Smooth muscle cell (in vitro differentiated cells): ENCODE data around the gene ZNF609. TPM values are rescaled to one million over a fixed set of nuclear protein-coding genes. Genes with fewer than 3 reads are reported as not detected.

Experiments used
- DNase-seq: peaks from one replicate; lab custom pipeline; 2025; ENCODE audit not compliant: unreplicated experiment; lab: John Stamatoyannopoulos, UW
- H2AFZ ChIP-seq: fragments of 200-600 bp; sonication (generic); 2 replicates; pipeline ENCODE4 v1.6.0; 2016; ENCODE audit warnings: antibody characterized with exemption, low read depth, mild to moderate bottlenecking
- H3F3A ChIP-seq: fragments of 200-600 bp; sonication (generic); 2 replicates; pipeline ENCODE4 v1.6.0; 2017; ENCODE audit warnings: antibody characterized with exemption, low read depth
- H3K27ac ChIP-seq: fragments of 200-600 bp; sonication (generic); 2 replicates; pipeline ENCODE4 v1.5.1; 2016; ENCODE audit warnings: low read depth, mild to moderate bottlenecking
- H3K27me3 ChIP-seq: fragments of 200-600 bp; sonication (generic); 2 replicates; pipeline ENCODE4 v1.6.1; 2016; ENCODE audit warnings: low read depth, mild to moderate bottlenecking
- H3K36me3 ChIP-seq: fragments of 200-600 bp; sonication (generic); 2 replicates; pipeline ENCODE4 v1.5.1; 2016; ENCODE audit warnings: low read depth
- H3K4me1 ChIP-seq: fragments of 200-600 bp; sonication (generic); 2 replicates; pipeline ENCODE4 v1.5.1; 2016; ENCODE audit warnings: low read depth
- H3K4me2 ChIP-seq: fragments of 200-600 bp; sonication (generic); 2 replicates; pipeline ENCODE4 v1.6.0; 2016; ENCODE audit warnings: mild to moderate bottlenecking
- H3K4me3 ChIP-seq: fragments of 200-600 bp; sonication (generic); 2 replicates; pipeline ENCODE4 v1.5.1; 2016; ENCODE audit warnings: mild to moderate bottlenecking
- H3K79me2 ChIP-seq: fragments of 200-600 bp; sonication (generic); 2 replicates; pipeline ENCODE4 v1.6.0; 2016; ENCODE audit warnings: low read depth, mild to moderate bottlenecking
- H3K9ac ChIP-seq: fragments of 200-600 bp; sonication (generic); 2 replicates; pipeline ENCODE4 v1.6.0; 2016; ENCODE audit warnings: low read depth
- H3K9me3 ChIP-seq: fragments of 200-600 bp; sonication (generic); replicated peaks from 2 replicates; pipeline ENCODE4 v1.5.1; 2016; ENCODE audit warnings: low read depth
- H4K20me1 ChIP-seq: fragments of 200-600 bp; sonication (generic); 2 replicates; pipeline ENCODE4 v1.6.0; 2016; ENCODE audit warnings: low read depth
- WGBS: methylation state at CpG from one replicate; pipeline ENCODE4 v1.1.7; 2016; ENCODE audit warnings: low lambda C conversion rate; 5-methylcytosine and 5-hydroxymethylcytosine counted together
- polyA plus RNA-seq: library from polyadenylated mRNA; unstranded; fragments of >200 nt; fragmentation: Nextera tagmentation; extraction: Ambion mirVana; gene quantifications from 2 replicates; pipeline ENCODE4 v1.2.1, GENCODE V29; 2016
- total RNA-seq: library from RNA; depleted of rRNA; stranded (reverse); fragments of >200 nt; gene quantifications from 2 replicates; pipeline ENCODE4 v1.2.3, GENCODE V29; 2014
- TF ChIP-seq, protein P1 (sequence below): fragments of 200-600 bp; sonication (generic); IDR thresholded peaks from 2 replicates; pipeline ENCODE4 v1.5.1; 2017; ENCODE audit warnings: borderline replicate concordance, mild to moderate bottlenecking, antibody characterized with exemption; ENCODE audit not compliant: insufficient read depth, poor library complexity, severe bottlenecking

ZNF609 gene
- total and polyA plus RNA-seq, 2 experiments from 2014 or later, result 9.9 to 15.6 TPM

DNA sequence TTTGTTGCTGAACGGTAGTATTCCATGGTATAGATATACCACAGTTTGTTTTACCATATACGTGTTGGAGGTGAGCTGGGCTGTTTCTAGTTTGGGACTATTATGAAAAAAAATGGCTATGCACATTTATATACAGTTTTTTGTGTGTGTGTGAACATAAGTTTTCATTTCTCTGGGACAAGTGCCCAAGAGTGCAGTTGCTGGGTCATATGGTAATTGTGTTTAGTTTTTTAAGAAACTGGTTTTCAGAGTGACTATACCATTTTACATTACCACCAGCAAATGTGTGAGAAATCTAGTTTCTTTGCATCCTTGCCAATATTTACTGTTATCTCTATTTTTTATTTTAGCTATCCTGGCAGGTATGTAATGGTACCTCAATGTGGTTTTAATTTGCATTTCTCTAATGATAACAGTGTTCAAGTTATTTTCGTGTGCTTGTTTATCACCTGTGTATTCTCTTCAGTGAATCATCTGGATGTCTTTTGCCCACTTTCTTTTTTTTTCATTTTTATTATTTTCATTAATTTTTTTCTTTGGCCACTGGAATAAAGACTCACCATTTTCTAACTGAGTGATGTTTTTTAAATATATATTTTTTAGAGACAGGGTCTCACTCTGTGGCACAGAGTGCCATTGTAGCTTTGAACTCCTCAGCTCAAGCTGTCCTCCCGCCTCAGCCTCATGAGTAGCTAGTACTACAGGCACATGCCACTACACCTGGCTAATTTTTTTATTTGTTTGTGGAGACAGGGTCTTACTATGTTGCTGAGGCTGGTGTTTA is 75.3 kb downstream of the ZNF609 start:
- no peak for DNase-seq
- H3K9me3 ChIP-seq, result no peaks in the 10 kb centered on the region
- peaks cover 85% of the 10 kb centered on the region for H4K20me1 ChIP-seq
- H3K27ac ChIP-seq, result peak overlapping the region; percentile 78
- peaks cover 3% of the 10 kb centered on the region for H3F3A ChIP-seq
- no peak overlapping the region for H2AFZ ChIP-seq
- peak overlapping the region; percentile 18 for H3K4me2 ChIP-seq
- no peaks in the 10 kb centered on the region for H3K36me3 ChIP-seq
- H3K4me3 ChIP-seq, result no peak overlapping the region
- TF ChIP-seq, protein P1, sequence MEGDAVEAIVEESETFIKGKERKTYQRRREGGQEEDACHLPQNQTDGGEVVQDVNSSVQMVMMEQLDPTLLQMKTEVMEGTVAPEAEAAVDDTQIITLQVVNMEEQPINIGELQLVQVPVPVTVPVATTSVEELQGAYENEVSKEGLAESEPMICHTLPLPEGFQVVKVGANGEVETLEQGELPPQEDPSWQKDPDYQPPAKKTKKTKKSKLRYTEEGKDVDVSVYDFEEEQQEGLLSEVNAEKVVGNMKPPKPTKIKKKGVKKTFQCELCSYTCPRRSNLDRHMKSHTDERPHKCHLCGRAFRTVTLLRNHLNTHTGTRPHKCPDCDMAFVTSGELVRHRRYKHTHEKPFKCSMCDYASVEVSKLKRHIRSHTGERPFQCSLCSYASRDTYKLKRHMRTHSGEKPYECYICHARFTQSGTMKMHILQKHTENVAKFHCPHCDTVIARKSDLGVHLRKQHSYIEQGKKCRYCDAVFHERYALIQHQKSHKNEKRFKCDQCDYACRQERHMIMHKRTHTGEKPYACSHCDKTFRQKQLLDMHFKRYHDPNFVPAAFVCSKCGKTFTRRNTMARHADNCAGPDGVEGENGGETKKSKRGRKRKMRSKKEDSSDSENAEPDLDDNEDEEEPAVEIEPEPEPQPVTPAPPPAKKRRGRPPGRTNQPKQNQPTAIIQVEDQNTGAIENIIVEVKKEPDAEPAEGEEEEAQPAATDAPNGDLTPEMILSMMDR, result no peak
- no peak overlapping the region for H3K9ac ChIP-seq
- H3K4me1 ChIP-seq, result peaks cover 3% of the 10 kb centered on the region
- 81% methylated on average over 4 of the region's 4 CpGs for WGBS
- no peaks in the 10 kb centered on the region for H3K27me3 ChIP-seq
- H3K79me2 ChIP-seq, result peaks cover 82% of the 10 kb centered on the region

GRCh38 chr15:64536244-64536836 is 76.0 kb downstream of the ZNF609 start:
- peaks cover 78% of the 10 kb centered on the region for H4K20me1 ChIP-seq
- H3K4me2 ChIP-seq, result peak overlapping the region; percentile 46
- WGBS, result 54% methylated on average over 6 of the region's 6 CpGs
- no peak overlapping the region for H3K4me3 ChIP-seq
- H3K9ac ChIP-seq, result no peak overlapping the region
- no peaks in the 10 kb centered on the region for H3K27me3 ChIP-seq
- no peak for DNase-seq
- peak overlapping the region; percentile 78 for H3K27ac ChIP-seq
- TF ChIP-seq, protein P1, result no peak
- H3F3A ChIP-seq, result peaks cover 3% of the 10 kb centered on the region
- peaks cover 3% of the 10 kb centered on the region for H3K4me1 ChIP-seq
- no peaks in the 10 kb centered on the region for H3K9me3 ChIP-seq
- no peaks in the 10 kb centered on the region for H3K36me3 ChIP-seq
- peaks cover 77% of the 10 kb centered on the region for H3K79me2 ChIP-seq
- H2AFZ ChIP-seq, result no peak overlapping the region

DNA sequence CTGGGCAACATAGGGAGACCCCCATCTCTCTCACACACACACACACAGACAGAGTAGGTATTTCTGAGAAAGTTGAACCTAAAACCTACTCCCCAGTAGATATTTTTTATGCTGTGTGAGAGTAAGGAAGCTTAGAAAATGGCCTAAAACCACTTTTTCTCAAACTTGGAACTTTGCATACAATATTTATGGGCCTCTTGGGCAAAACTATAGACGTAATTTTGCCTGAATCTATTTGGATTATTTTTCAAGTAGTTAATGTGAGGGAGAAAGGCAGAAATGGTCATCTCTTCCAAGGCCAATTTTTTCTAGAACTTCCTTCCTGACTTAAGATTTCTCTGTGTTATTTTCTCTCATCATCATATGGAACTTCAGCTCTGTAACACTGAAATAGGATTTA is 81.7 kb downstream of the ZNF609 start:
- Histone ChIP-seq H3K9me3 (no peaks in the 10 kb centered on the region), H3K4me3 (no peak overlapping the region), H3K9ac (no peak overlapping the region), H3K4me1 (no peaks in the 10 kb centered on the region), H3K27ac (no peak overlapping the region), H3K27me3 (no peaks in the 10 kb centered on the region), H2AFZ (no peak overlapping the region), H3K4me2 (no peak overlapping the region), H4K20me1 (peaks cover 84% of the 10 kb centered on the region), H3F3A (no peaks in the 10 kb centered on the region), H3K79me2 (peaks cover 81% of the 10 kb centered on the region), H3K36me3 (no peaks in the 10 kb centered on the region)
- DNase-seq, result no peak
- TF ChIP-seq, protein P1, result no peak
- 94% methylated on average over 1 of the region's 1 CpG for WGBS
